AG08396 (cell line): Measurements from ENCODE around the gene HMCN1.
"Not testable (repeated sequence)": the region's sequence is repeated elsewhere in the genome, so short reads cannot be mapped to it uniquely, and the experiment has no call there.

Experiments
- DNase-seq: peaks from one replicate; pipeline ENCODE4 v3.0.0; 2012; ENCODE audit warnings: low spot score, mixed read lengths

The HMCN1 gene

GRCh38 chr1:186154651-186155050 is 420.5 kb downstream of the HMCN1 start:
- no peak for DNase-seq

- DNase-seq, result peak; percentile 29
Observed at GRCh38 chr1:186155594-186155993, 421.4 kb downstream of the HMCN1 start.

- DNase-seq, result not testable (repeated sequence)
Observed at GRCh38 chr1:186162895-186163294, 428.7 kb downstream of the HMCN1 start.

- no peak for DNase-seq
Observed at GRCh38 chr1:186164773-186165172, 430.6 kb downstream of the HMCN1 start.

- no peak for DNase-seq
Observed at GRCh38 chr1:186165303-186165702, 431.1 kb downstream of the HMCN1 start.

GRCh38 chr1:186167096-186167668 is 433.0 kb downstream of the HMCN1 start:
- no peak for DNase-seq

- DNase-seq, result no peak
Observed at GRCh38 chr1:186175588-186175987, 441.4 kb downstream of the HMCN1 start.

- DNase-seq, result no peak
Observed at GRCh38 chr1:186178426-186179043, 444.3 kb downstream of the HMCN1 start.

- no peak for DNase-seq
Observed at GRCh38 chr1:186179231-186179630, 445.0 kb downstream of the HMCN1 start.

GRCh38 chr1:186183219-186183618 is 449.0 kb downstream of the HMCN1 start:
- peak; percentile 16 for DNase-seq

GRCh38 chr1:186183970-186184628 is 449.9 kb downstream of the HMCN1 start:
- no peak for DNase-seq

- not testable (repeated sequence) for DNase-seq
Observed at GRCh38 chr1:186186251-186186650, 452.1 kb downstream of the HMCN1 start.

GRCh38 chr1:186187601-186188000 is 453.4 kb downstream of the HMCN1 start:
- no peak for DNase-seq

- peak; percentile 42 for DNase-seq
Observed at GRCh38 chr1:186188004-186188539, 453.9 kb downstream of the HMCN1 start.

GRCh38 chr1:186188736-186189135 is 454.5 kb downstream of the HMCN1 start:
- no peak for DNase-seq

- DNase-seq, result no peak
Observed at GRCh38 chr1:186189156-186189555, 455.0 kb downstream of the HMCN1 start.

- DNase-seq, result no peak
Observed at GRCh38 chr1:186191511-186191910, 457.3 kb downstream of the HMCN1 start.

- DNase-seq, result no peak
Observed at GRCh38 chr1:186193224-186193623, 459.0 kb downstream of the HMCN1 start.

GRCh38 chr1:186194107-186194756 is 460.0 kb downstream of the HMCN1 start:
- DNase-seq, result no peak

GRCh38 chr1:186195377-186195931 is 461.3 kb downstream of the HMCN1 start:
- no peak for DNase-seq

- no peak for DNase-seq
Observed at GRCh38 chr1:186202271-186202764, 468.1 kb downstream of the HMCN1 start.

GRCh38 chr1:186202776-186203175 is 468.6 kb downstream of the HMCN1 start:
- DNase-seq, result no peak
